ENCODE results near the gene ZNF789. TPM values are rescaled to one million over a fixed set of nuclear protein-coding genes. Genes with fewer than 3 reads are reported as not detected.

The ZNF789 gene
- total RNA-seq, 1 donor = 6.1 TPM

DNA sequence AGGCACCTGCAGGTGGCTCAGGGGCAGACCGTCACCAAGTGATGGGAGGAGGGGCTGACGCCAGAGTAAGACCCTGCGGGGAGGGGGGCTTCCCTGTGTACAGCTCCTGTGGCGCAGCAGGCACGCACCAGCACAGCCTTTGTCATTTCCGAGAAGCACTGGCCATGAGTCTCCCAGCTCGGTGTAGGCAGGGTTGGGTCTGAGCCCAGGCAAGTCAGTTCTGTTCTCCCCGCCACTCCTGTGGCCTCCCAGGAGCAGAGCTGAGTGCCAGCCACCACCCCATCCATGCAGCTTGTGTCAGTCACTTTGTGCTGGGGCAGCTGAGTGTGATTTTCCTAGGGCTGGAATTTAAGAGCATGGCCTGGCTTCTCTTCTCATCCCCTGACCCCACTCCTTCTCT, 20.8 kb upstream of the ZNF789 start:
- H3K9me3 ChIP-seq (ENCODE audit: low read depth, low read length) = no peaks in the 10 kb centered on the region
- no peaks in the 10 kb centered on the region for H3K27me3 ChIP-seq (ENCODE audit: insufficient read depth, low read length)
- H3K4me3 ChIP-seq (ENCODE audit: low read length) = no peak overlapping the region
- no peaks in the 10 kb centered on the region for H3K4me1 ChIP-seq (ENCODE audit: insufficient read depth, low read length)

DNA sequence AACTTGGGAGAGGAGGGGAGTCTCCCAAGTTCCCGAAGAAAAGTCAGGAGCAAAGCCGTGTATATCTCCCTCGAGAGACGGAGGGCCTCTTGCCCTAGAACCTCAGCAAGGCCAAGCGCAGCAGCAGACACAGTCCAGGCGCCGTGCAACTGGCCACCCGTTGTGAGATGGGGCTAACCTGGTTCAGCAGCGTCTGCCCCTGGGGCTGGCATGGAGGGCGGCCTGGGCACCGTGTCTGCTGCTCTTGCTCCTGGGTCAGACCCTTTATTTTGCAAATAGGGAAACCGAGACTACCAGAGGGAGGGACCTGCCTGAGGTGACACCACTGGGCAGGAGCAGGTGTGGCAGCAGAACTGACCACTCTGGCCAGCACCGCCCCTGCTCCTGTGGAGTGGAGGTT, 20.1 kb upstream of the ZNF789 start:
- H3K27me3 ChIP-seq (ENCODE audit: insufficient read depth, low read length) = no peaks in the 10 kb centered on the region
- H3K9me3 ChIP-seq (ENCODE audit: low read depth, low read length) = no peaks in the 10 kb centered on the region
- no peak overlapping the region for H3K4me3 ChIP-seq (ENCODE audit: low read length)
- no peaks in the 10 kb centered on the region for H3K4me1 ChIP-seq (ENCODE audit: insufficient read depth, low read length)

DNA sequence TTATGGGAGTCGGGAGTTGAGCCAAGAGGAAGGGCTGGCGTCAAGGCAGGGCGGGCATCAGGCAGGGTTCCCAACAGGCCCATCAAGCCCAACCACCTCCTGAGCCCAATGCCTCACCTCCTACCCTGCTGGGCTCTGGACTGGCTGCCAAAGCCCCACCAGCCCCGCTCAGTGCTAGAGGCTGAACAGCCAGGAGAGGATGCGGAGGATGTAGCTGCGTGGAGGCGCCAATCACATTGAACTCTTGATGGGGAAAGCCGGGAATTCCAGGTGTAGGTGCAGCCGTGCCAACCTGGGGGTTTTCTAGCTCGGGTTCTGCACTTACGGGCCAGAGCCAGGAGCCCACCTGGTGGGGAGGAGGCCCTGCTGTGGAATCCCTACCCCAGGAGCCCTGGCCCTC, 19.6 kb upstream of the ZNF789 start:
- Histone ChIP-seq H3K27me3 (ENCODE audit: insufficient read depth, low read length) (no peaks in the 10 kb centered on the region), H3K9me3 (ENCODE audit: low read depth, low read length) (no peaks in the 10 kb centered on the region), H3K4me3 (ENCODE audit: low read length) (no peak overlapping the region), H3K4me1 (ENCODE audit: insufficient read depth, low read length) (no peaks in the 10 kb centered on the region)

DNA sequence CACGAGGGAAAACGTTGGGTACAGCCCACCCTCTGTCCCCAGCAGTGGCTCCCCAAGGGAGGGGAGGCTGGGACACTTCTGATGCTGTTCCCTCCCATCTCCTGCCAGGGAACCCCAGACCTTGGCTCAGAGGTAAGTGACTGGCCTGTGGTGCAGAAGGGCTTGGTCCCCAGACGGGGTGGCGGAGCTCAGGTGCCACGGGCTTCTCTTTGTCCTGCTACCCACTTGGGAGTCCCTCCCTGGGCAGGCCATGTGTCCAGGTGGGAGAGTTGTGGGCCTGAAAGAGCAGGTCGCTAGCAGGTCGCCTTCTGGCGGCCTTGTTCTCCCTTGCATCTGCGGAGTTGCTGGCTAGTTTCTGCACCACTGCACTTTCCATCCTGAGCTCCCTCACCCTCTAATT, 16.8 kb upstream of the ZNF789 start:
- no peak overlapping the region for H3K4me3 ChIP-seq (ENCODE audit: low read length)
- no peaks in the 10 kb centered on the region for H3K27me3 ChIP-seq (ENCODE audit: insufficient read depth, low read length)
- no peaks in the 10 kb centered on the region for H3K9me3 ChIP-seq (ENCODE audit: low read depth, low read length)
- H3K4me1 ChIP-seq (ENCODE audit: insufficient read depth, low read length) = no peaks in the 10 kb centered on the region

- no peaks in the 10 kb centered on the region for H3K27me3 ChIP-seq (ENCODE audit: insufficient read depth, low read length)
- H3K4me1 ChIP-seq (ENCODE audit: insufficient read depth, low read length) = no peaks in the 10 kb centered on the region
- H3K4me3 ChIP-seq (ENCODE audit: low read length) = no peak overlapping the region
- no peaks in the 10 kb centered on the region for H3K9me3 ChIP-seq (ENCODE audit: low read depth, low read length)
Measured at GRCh38 chr7:99456288-99456687, 16.4 kb upstream of the ZNF789 start.

DNA sequence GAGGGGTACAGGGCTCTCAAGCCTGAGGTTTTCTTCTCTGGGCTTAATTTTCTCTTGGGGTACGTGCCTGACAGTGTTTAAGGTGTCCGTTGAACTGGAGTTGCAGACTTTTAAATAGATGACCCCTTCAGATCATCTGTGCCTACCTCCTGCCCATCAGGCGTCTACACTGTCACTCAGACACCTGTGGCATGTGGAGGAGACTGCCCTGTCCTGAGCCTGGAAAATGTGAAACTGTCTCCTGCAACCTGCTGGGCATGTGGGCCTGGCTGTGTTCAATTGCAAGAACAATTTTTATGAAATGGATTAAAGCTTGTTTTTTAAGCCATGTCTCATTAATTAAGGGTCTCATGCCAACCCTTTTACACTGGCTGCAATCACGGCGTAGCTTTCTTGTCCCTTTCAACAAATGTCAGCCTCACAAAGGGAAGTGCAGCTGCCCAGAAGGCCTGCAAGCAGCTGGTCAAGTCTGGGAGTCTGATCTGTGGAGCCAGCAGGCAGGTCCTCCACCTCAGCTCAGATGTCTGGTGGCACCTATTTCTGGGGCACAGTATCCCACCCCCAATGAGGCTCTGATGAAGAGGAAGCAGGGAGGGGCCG, 15.5 kb upstream of the ZNF789 start:
- Histone ChIP-seq H3K4me1 (ENCODE audit: insufficient read depth, low read length) (no peaks in the 10 kb centered on the region), H3K27me3 (ENCODE audit: insufficient read depth, low read length) (no peaks in the 10 kb centered on the region), H3K4me3 (ENCODE audit: low read length) (no peak overlapping the region), H3K9me3 (ENCODE audit: low read depth, low read length) (no peaks in the 10 kb centered on the region)

DNA sequence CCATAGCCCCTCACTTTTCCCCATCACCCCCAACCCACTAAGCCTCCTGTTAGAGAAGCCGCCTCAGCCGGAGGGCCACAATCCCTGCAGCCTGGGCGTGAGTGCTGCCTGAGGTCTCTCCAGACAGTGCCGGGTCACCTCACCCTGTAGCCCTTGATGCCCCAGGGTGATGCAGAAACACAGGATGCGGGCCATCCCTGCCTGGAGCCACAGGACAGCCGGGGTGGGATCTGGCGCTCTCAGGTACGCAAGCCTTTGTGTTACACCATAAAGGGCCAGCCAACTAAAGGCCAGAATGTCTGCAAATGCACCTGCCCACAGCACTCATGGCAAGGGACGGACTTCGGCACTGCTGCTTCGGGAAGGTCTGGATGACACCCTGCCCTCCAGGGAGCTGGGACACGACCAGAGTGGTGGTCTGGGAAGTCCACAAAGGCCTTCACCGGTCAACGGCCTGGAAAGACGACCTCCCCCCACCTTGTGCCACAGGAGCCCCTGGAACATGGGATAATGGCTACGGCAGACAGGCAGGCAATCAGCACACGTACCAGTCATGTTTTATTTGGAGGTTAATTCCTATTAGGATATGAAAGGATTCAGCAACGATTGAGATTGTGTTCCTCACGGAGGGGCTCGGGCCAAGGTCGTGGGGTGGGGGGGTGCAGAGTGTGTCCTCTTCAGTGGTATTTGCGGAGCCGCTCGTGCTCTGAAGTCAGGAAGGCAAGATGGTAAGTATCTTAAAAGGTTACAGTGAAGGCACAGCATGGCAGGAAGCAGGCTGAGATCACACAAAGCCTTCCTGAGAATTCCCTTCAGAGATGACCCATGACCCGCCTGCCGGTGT, 14.8 kb upstream of the ZNF789 start:
- no peaks in the 10 kb centered on the region for H3K4me1 ChIP-seq (ENCODE audit: insufficient read depth, low read length)
- H3K9me3 ChIP-seq (ENCODE audit: low read depth, low read length) = no peaks in the 10 kb centered on the region
- H3K4me3 ChIP-seq (ENCODE audit: low read length) = no peak overlapping the region
- H3K27me3 ChIP-seq (ENCODE audit: insufficient read depth, low read length) = no peaks in the 10 kb centered on the region

- Histone ChIP-seq H3K27me3 (ENCODE audit: insufficient read depth, low read length) (no peaks in the 10 kb centered on the region), H3K9me3 (ENCODE audit: low read depth, low read length) (no peaks in the 10 kb centered on the region), H3K4me1 (ENCODE audit: insufficient read depth, low read length) (no peaks in the 10 kb centered on the region), H3K4me3 (ENCODE audit: low read length) (no peak overlapping the region)
Measured at GRCh38 chr7:99459087-99459486, 13.6 kb upstream of the ZNF789 start.

GRCh38 chr7:99460651-99461050, 12.0 kb upstream of the ZNF789 start:
- H3K4me3 ChIP-seq (ENCODE audit: low read length) = no peak overlapping the region
- H3K9me3 ChIP-seq (ENCODE audit: low read depth, low read length) = no peaks in the 10 kb centered on the region
- H3K27me3 ChIP-seq (ENCODE audit: insufficient read depth, low read length) = no peaks in the 10 kb centered on the region
- peaks cover 9% of the 10 kb centered on the region for H3K4me1 ChIP-seq (ENCODE audit: insufficient read depth, low read length)

DNA sequence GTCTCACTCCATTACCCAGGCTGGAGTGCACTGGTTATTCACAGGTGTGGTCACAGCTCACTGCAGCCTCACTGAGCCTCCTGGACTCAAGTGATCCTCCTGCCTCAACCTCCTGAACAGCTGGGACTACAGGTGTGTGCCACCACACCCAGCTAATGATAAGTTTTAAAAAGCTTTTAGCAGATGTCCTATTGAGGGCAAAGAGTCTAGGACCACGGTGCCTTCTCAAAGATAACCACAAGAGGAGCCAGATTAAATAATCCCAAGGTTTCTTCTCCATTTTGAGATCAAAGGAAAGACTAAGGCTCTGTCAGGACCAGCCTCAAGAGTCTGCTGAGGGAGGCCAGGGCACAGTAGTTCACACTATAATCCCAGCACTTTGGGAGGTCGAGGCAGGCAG, 11.5 kb upstream of the ZNF789 start:
- Histone ChIP-seq H3K9me3 (ENCODE audit: low read depth, low read length) (no peaks in the 10 kb centered on the region), H3K27me3 (ENCODE audit: insufficient read depth, low read length) (no peaks in the 10 kb centered on the region), H3K4me3 (ENCODE audit: low read length) (no peak overlapping the region), H3K4me1 (ENCODE audit: insufficient read depth, low read length) (peaks cover 12% of the 10 kb centered on the region)

- H3K4me1 ChIP-seq (ENCODE audit: insufficient read depth, low read length) = peaks cover 16% of the 10 kb centered on the region
- H3K9me3 ChIP-seq (ENCODE audit: low read depth, low read length) = no peaks in the 10 kb centered on the region
- peak overlapping the region; percentile 57 for H3K4me3 ChIP-seq (ENCODE audit: low read length)
- no peaks in the 10 kb centered on the region for H3K27me3 ChIP-seq (ENCODE audit: insufficient read depth, low read length)
Measured at GRCh38 chr7:99465421-99465768, 7.3 kb upstream of the ZNF789 start.

- Histone ChIP-seq H3K27me3 (ENCODE audit: insufficient read depth, low read length) (no peaks in the 10 kb centered on the region), H3K4me1 (ENCODE audit: insufficient read depth, low read length) (peaks cover 24% of the 10 kb centered on the region), H3K9me3 (ENCODE audit: low read depth, low read length) (no peaks in the 10 kb centered on the region), H3K4me3 (ENCODE audit: low read length) (no peak overlapping the region)
Measured at GRCh38 chr7:99468336-99468918, 4.3 kb upstream of the ZNF789 start.

GRCh38 chr7:99469381-99470065, 3.2 kb upstream of the ZNF789 start:
- H3K4me3 ChIP-seq (ENCODE audit: low read length) = no peak overlapping the region
- H3K9me3 ChIP-seq (ENCODE audit: low read depth, low read length) = no peaks in the 10 kb centered on the region
- peaks cover 33% of the 10 kb centered on the region for H3K4me1 ChIP-seq (ENCODE audit: insufficient read depth, low read length)
- no peaks in the 10 kb centered on the region for H3K27me3 ChIP-seq (ENCODE audit: insufficient read depth, low read length)

DNA sequence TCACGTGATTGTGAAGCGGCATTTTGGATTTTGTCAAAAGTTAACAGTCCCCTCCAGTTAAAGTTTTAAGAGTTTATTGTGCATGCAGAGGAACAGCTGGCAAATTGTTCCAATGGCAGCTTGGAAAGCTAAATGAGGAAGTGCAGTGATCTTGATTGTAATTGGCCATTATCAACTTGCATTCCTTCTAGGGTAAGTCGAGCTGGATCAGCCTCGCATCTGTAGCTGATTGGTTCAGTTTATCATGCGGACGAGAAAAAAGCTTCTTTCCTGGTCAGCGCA, 566 bp downstream of the ZNF789 start:
- Histone ChIP-seq H3K9me3 (ENCODE audit: low read depth, low read length) (no peaks in the 10 kb centered on the region), H3K4me1 (ENCODE audit: insufficient read depth, low read length) (peaks cover 22% of the 10 kb centered on the region), H3K4me3 (ENCODE audit: low read length) (peak overlapping the region; percentile 65), H3K27me3 (ENCODE audit: insufficient read depth, low read length) (no peaks in the 10 kb centered on the region)

DNA sequence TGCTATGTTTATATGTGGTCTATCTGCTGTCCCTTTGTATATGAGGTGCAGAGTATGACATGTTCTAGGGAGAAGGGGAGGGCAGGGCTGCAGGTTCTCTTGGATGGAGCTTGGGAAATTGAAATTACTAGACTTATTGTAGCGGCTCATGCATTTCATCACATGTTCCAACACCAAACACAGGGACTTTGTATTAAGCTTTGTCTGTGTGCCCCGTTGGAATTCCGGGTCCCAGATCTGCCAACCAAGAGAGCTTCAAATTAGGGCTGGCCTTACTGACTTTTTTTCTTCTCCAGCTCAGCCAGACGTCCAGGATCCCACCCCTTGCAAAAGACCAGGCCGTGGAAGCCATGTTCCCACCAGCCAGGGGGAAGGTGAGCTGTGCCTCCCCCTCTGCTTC, 3.4 kb downstream of the ZNF789 start:
- Histone ChIP-seq H3K4me3 (ENCODE audit: low read length) (no peak overlapping the region), H3K9me3 (ENCODE audit: low read depth, low read length) (no peaks in the 10 kb centered on the region), H3K27me3 (ENCODE audit: insufficient read depth, low read length) (no peaks in the 10 kb centered on the region), H3K4me1 (ENCODE audit: insufficient read depth, low read length) (peaks cover 35% of the 10 kb centered on the region)
